A549 (cell line): Measurements from ENCODE around the gene GPR62. TPM values are rescaled to one million over a fixed set of nuclear protein-coding genes. Genes with fewer than 3 reads are reported as not detected.

Experiments
- ATAC-seq, 2 experiments: fragments of 200-7000 bp in 1 of 2; fragments of >200 bp in 1 of 2; cut with Nextera tagmentation in 1 of 2; cut with Tn5 transposase in 1 of 2; 3 replicates each; pipeline versions ENCODE4 v1.8.0 to v1.9.1; 2018 to 2020; ENCODE audit warnings: mild to moderate bottlenecking in 1 of 2, moderate library complexity in 1 of 2
- CTCF ChIA-PET: fragments of 300-600 bp; sonication (Branson Sonifier 250); formaldehyde crosslinking; extraction: SDS; loops from one replicate; lab custom pipeline; 2021; ENCODE audit warnings: antibody characterized with exemption, inconsistent platforms; lab: Yijun Ruan, JAX
- POLR2A ChIA-PET: fragments of 350-600 bp; formaldehyde crosslinking; extraction: SDS; loops from one replicate; lab custom pipeline; 2021; ENCODE audit warnings: antibody characterized with exemption, inconsistent platforms; lab: Yijun Ruan, JAX
- DNase-seq, 2 experiments: peaks; one replicate each; pipeline versions ENCODE4 v3.0.0 to v3.0.0-alpha.2; 2011 to 2016; ENCODE audit warnings: low read depth in 1 of 2, low spot score in 1 of 2
- FAIRE-seq: peaks from 2 replicates; lab custom pipeline; 2011; peaks lifted over from hg19 to GRCh38; lab: Jason Lieb, UNC
- H3K27ac ChIP-seq, 2 experiments: fragments of >200 bp; sonication (Bioruptor Twin); formaldehyde crosslinking; 3 replicates each; pipeline ENCODE4 v1.5.1; 2016 to 2017
- H3K4me1 ChIP-seq: fragments of >200 bp; sonication (Bioruptor Twin); formaldehyde crosslinking; 3 replicates; pipeline ENCODE4 v1.6.1; 2016
- H3K4me2 ChIP-seq: fragments of >200 bp; sonication (Bioruptor Twin); formaldehyde crosslinking; 3 replicates; pipeline ENCODE4 v1.6.1; 2016
- H3K4me3 ChIP-seq: fragments of >200 bp; sonication (Bioruptor Twin); formaldehyde crosslinking; 3 replicates; pipeline ENCODE4 v1.5.1; 2016
- H3K9me3 ChIP-seq: fragments of >200 bp; sonication (Bioruptor Twin); formaldehyde crosslinking; 3 replicates; pipeline ENCODE4 v1.6.1; 2016
- ATOH8 ChIP-seq: fragments of 250-450 bp; sonication (Bioruptor Pico); IDR thresholded peaks from 2 replicates; pipeline ENCODE4 v1.5.0; 2020; ENCODE audit warnings: low read depth, mild to moderate bottlenecking, moderate library complexity
- BCL3 ChIP-seq: fragments of >200 bp; sonication (Bioruptor Twin); formaldehyde crosslinking; IDR thresholded peaks from 3 replicates; pipeline ENCODE4 v1.6.1; 2016
- CBX8 ChIP-seq: fragments of 200-600 bp; sonication (generic); IDR thresholded peaks from 2 replicates; pipeline ENCODE4 v1.6.1; 2016
- CEBPB ChIP-seq, 2 experiments: fragments of >200 bp in 1 of 2; sonication (Bioruptor Twin) in 1 of 2; formaldehyde crosslinking in 1 of 2; IDR thresholded peaks; 2 replicates each; pipeline ENCODE4 v1.6.1; 2012 to 2016
- EHMT2 ChIP-seq: fragments of 200-600 bp; sonication (generic); IDR thresholded peaks from 2 replicates; pipeline ENCODE4 v1.6.1; 2016; ENCODE audit warnings: antibody characterized with exemption, low read depth, mild to moderate bottlenecking, moderate library complexity
- ELK1 ChIP-seq: fragments of 150-350 bp; IDR thresholded peaks from 2 replicates; pipeline ENCODE4 v1.6.1; 2014; ENCODE audit warnings: low read depth, mild to moderate bottlenecking, low read length
- EP300 ChIP-seq, 2 experiments: fragments of >200 bp; sonication (Bioruptor Twin); formaldehyde crosslinking; IDR thresholded peaks; 2 replicates in 1 of 2; 3 replicates in 1 of 2; pipeline ENCODE4 v1.6.1; 2016 to 2017
- ESRRA ChIP-seq: fragments of 150-350 bp; IDR thresholded peaks from 2 replicates; pipeline ENCODE4 v1.6.1; 2014; ENCODE audit warnings: mild to moderate bottlenecking, low read length, borderline replicate concordance
- HEYL ChIP-seq: fragments of 250-450 bp; sonication (Bioruptor Pico); IDR thresholded peaks from 2 replicates; pipeline ENCODE4 v1.8.0; 2021; ENCODE audit warnings: mild to moderate bottlenecking, moderate library complexity
- JUNB ChIP-seq: fragments of >200 bp; sonication (Bioruptor Twin); formaldehyde crosslinking; IDR thresholded peaks from 2 replicates; pipeline ENCODE4 v1.6.1; 2016
- MYC ChIP-seq: IDR thresholded peaks from 2 replicates; pipeline ENCODE4 v1.6.1; 2012; ENCODE audit warnings: mild to moderate bottlenecking, inconsistent platforms, low read length, improper control_type of control experiment, borderline replicate concordance
- NPAS2 ChIP-seq: fragments of 250-450 bp; sonication (Bioruptor Pico); IDR thresholded peaks from 2 replicates; pipeline ENCODE4 v1.8.0; 2022; ENCODE audit warnings: mild to moderate bottlenecking, moderate library complexity, borderline replicate concordance
- SMC3 ChIP-seq: fragments of >200 bp; sonication (Bioruptor Twin); formaldehyde crosslinking; IDR thresholded peaks from 3 replicates; pipeline ENCODE4 v1.6.1; 2018; ENCODE audit warnings: inconsistent platforms
- TP53 ChIP-seq: fragments of 250-450 bp; sonication (Bioruptor Pico); IDR thresholded peaks from 2 replicates; pipeline ENCODE4 v1.5.0; 2021; ENCODE audit warnings: mild to moderate bottlenecking, moderate library complexity
- ZC3H11A ChIP-seq: fragments of 450-650 bp; IDR thresholded peaks from 2 replicates; pipeline ENCODE4 v1.6.1; 2014; ENCODE audit warnings: antibody characterized with exemption, mild to moderate bottlenecking
- WGBS: methylation state at CpG from one replicate; pipeline ENCODE4 v1.1.6; 2017; ENCODE audit errors: missing lambda C conversion rate; 5-methylcytosine and 5-hydroxymethylcytosine counted together
- polyA plus RNA-seq, 4 experiments: library from polyadenylated mRNA; depleted of rRNA in 3 of 4; stranded (reverse); fragments of >200 nt; fragmentation: RNase III in 1 of 4; extraction: RNeasy Plus Mini Kit Qiagen cat#74134 plus additional on column Dnase treatment in 1 of 4; gene quantifications; 2 replicates in 3 of 4; 3 replicates in 1 of 4; pipeline ENCODE4 v1.2.3, GENCODE V29; 2011 to 2017
- TF ChIP-seq, protein P1 (sequence below): IDR thresholded peaks from 2 replicates; pipeline ENCODE4 v1.6.1; 2012; ENCODE audit warnings: low read depth, borderline replicate concordance
- TF ChIP-seq, protein P2 (sequence below): fragments of 450-650 bp; IDR thresholded peaks from 2 replicates; pipeline ENCODE4 v1.6.1; 2014; ENCODE audit warnings: antibody characterized with exemption
- TF ChIP-seq, protein P3 (sequence below): fragments of 250-450 bp; sonication (Bioruptor Pico); IDR thresholded peaks from 2 replicates; pipeline ENCODE4 v1.5.0; 2021; ENCODE audit warnings: mild to moderate bottlenecking, moderate library complexity, borderline replicate concordance
- TF ChIP-seq, protein P4 (sequence below): fragments of >200 bp; sonication (Bioruptor Twin); formaldehyde crosslinking; IDR thresholded peaks from 3 replicates; pipeline ENCODE4 v1.5.1; 2016

The GPR62 gene
- polyA plus RNA-seq, 2 of the 4 experiments (the other 2 are of a cell fraction): 0.05 TPM; not detected in 1

DNA sequence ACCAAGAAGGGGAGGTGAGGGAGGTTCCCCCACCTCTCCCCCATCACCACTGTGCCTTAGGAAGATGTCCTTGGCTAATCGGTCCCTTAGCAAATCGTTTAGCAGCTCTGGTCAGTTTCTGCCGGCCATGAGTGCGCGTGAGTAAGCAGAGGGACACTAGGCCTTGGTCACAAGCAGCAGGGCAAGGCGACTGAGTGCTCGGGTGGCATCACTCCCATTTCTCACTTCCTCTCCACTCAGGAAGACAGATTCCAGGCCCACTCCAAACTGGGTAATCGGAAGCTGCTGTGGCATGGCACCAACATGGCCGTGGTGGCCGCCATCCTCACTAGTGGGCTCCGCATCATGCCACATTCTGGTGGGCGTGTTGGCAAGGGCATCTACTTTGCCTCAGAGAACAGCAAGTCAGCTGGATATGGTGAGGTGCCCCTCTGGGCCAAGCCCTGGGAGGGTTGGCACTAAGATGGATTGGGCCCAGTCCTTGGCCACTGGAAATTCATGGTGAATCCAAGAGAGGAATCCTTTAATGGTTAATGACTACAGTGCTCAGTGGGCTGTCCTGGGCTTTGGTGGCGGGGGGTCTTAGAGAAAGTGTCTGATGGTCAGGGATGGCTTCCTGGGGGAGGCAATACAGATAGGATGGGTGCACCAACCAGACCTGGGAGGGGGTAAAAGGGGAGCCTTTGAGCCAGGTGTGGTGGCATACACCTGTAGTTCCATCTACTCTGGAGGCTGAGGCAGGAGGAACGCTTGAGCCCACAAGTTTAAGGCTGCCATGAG lies 9.1 kb upstream of the GPR62 start:
- Histone ChIP-seq H3K27ac (no peak overlapping the region), H3K9me3 (no peaks in the 10 kb centered on the region), H3K4me3 (no peak overlapping the region), H3K4me1 (peaks cover 13% of the 10 kb centered on the region), H3K4me2 (no peak overlapping the region)
- DNase-seq (no peak), FAIRE-seq (no peak), ATAC-seq (no peak)
- CTCF ChIA-PET: interaction anchor here (0.7 to 5.9 kb wide), 5 partner anchors 9 to 38 kb away, joined by 3 to 59 read pairs (median 5); partner anchors contain the start of genes ABHD14A, ABHD14B, ACY1 and GPR62
- no peak for TF ChIP-seq MYC
- no peak for TF ChIP-seq TP53
- TF ChIP-seq HEYL (CRISPR knock-in tag): no peak
- TF ChIP-seq BCL3: no peak
- no peak for TF ChIP-seq EHMT2
- no peak for TF ChIP-seq JUNB
- TF ChIP-seq, protein P1, sequence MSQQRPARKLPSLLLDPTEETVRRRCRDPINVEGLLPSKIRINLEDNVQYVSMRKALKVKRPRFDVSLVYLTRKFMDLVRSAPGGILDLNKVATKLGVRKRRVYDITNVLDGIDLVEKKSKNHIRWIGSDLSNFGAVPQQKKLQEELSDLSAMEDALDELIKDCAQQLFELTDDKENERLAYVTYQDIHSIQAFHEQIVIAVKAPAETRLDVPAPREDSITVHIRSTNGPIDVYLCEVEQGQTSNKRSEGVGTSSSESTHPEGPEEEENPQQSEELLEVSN: no peak
- no peak for TF ChIP-seq NPAS2 (CRISPR knock-in tag)
- no peak for TF ChIP-seq SMC3
- TF ChIP-seq ELK1: no peak
- TF ChIP-seq, protein P2, sequence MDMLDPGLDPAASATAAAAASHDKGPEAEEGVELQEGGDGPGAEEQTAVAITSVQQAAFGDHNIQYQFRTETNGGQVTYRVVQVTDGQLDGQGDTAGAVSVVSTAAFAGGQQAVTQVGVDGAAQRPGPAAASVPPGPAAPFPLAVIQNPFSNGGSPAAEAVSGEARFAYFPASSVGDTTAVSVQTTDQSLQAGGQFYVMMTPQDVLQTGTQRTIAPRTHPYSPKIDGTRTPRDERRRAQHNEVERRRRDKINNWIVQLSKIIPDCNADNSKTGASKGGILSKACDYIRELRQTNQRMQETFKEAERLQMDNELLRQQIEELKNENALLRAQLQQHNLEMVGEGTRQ: no peak
- TF ChIP-seq CEBPB (IDR thresholded peaks at IDR 0.05): no peak
- TF ChIP-seq EP300 (IDR thresholded peaks at IDR 0.05): no peak
- TF ChIP-seq ATOH8: no peak
- TF ChIP-seq, protein P3, sequence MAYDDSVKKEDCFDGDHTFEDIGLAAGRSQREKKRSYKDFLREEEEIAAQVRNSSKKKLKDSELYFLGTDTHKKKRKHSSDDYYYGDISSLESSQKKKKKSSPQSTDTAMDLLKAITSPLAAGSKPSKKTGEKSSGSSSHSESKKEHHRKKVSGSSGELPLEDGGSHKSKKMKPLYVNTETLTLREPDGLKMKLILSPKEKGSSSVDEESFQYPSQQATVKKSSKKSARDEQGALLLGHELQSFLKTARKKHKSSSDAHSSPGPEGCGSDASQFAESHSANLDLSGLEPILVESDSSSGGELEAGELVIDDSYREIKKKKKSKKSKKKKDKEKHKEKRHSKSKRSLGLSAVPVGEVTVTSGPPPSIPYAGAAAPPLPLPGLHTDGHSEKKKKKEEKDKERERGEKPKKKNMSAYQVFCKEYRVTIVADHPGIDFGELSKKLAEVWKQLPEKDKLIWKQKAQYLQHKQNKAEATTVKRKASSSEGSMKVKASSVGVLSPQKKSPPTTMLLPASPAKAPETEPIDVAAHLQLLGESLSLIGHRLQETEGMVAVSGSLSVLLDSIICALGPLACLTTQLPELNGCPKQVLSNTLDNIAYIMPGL (CRISPR knock-in tag): no peak
- TF ChIP-seq ESRRA: no peak
- TF ChIP-seq ZC3H11A: no peak
- POLR2A ChIA-PET: no interaction called here
- 80% methylated on average over 10 of the region's 14 CpGs for WGBS

- H3K27ac ChIP-seq: no peak overlapping the region
- POLR2A ChIA-PET: no interaction called here
- CTCF ChIA-PET: interaction anchor here (1.4 to 5.9 kb wide), 2 partner anchors 8 to 27 kb away, joined by 4 to 59 read pairs; partner anchors contain the start of genes ABHD14A, ABHD14B and GPR62
- DNase-seq (no peak), ATAC-seq (no peak)
- 83% methylated on average over 3 of the region's 4 CpGs for WGBS
- TF ChIP-seq, protein P4, sequence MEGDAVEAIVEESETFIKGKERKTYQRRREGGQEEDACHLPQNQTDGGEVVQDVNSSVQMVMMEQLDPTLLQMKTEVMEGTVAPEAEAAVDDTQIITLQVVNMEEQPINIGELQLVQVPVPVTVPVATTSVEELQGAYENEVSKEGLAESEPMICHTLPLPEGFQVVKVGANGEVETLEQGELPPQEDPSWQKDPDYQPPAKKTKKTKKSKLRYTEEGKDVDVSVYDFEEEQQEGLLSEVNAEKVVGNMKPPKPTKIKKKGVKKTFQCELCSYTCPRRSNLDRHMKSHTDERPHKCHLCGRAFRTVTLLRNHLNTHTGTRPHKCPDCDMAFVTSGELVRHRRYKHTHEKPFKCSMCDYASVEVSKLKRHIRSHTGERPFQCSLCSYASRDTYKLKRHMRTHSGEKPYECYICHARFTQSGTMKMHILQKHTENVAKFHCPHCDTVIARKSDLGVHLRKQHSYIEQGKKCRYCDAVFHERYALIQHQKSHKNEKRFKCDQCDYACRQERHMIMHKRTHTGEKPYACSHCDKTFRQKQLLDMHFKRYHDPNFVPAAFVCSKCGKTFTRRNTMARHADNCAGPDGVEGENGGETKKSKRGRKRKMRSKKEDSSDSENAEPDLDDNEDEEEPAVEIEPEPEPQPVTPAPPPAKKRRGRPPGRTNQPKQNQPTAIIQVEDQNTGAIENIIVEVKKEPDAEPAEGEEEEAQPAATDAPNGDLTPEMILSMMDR: no peak
- TF ChIP-seq SMC3 (no peak), CBX8 (no peak)
- TF ChIP-seq, all 56 proteins: peak for 0
- Histone ChIP-seq H3K4me2 (no peak overlapping the region), H3K4me3 (no peak overlapping the region), H3K4me1 (peaks cover 13% of the 10 kb centered on the region), H3K9me3 (no peaks in the 10 kb centered on the region)
- no peak for FAIRE-seq
These were observed 8.4 kb upstream of the GPR62 start for GRCh38 chr3:51946796-51947195.
